SK-N-SH treated with all-trans-retinoic acid at 6 μM for 48 hours (cell line): ENCODE results near the gene SYT7.

Source experiments
- BACH2 ChIP-seq: fragments of 250-450 bp; sonication (Bioruptor Pico); IDR thresholded peaks from 2 replicates; pipeline ENCODE4 v1.9.0; 2021; ENCODE audit warnings: mild to moderate bottlenecking, borderline replicate concordance
- CSDC2 ChIP-seq: fragments of 250-450 bp; sonication (Bioruptor Pico); IDR thresholded peaks from 2 replicates; pipeline ENCODE4 v1.5.0; 2020; ENCODE audit warnings: mild to moderate bottlenecking, moderate library complexity
- GLIS3 ChIP-seq: fragments of 250-450 bp; sonication (Bioruptor Pico); IDR thresholded peaks from 2 replicates; pipeline ENCODE4 v1.5.0; 2020; ENCODE audit warnings: mild to moderate bottlenecking, moderate library complexity
- RARB ChIP-seq: fragments of 250-450 bp; sonication (Bioruptor Pico); IDR thresholded peaks from 2 replicates; pipeline ENCODE4 v1.8.0; 2021; ENCODE audit warnings: mild to moderate bottlenecking, moderate library complexity
- TOX ChIP-seq: fragments of 250-450 bp; sonication (Bioruptor Pico); IDR thresholded peaks from 2 replicates; pipeline ENCODE4 v1.8.0; 2021; ENCODE audit warnings: mild to moderate bottlenecking, moderate library complexity, borderline replicate concordance
- ZC3H10 ChIP-seq: fragments of 250-450 bp; sonication (Bioruptor Pico); IDR thresholded peaks from 2 replicates; pipeline ENCODE4 v1.5.1; 2021; ENCODE audit warnings: mild to moderate bottlenecking, moderate library complexity
- ZFP3 ChIP-seq: fragments of 250-450 bp; sonication (Bioruptor Pico); IDR thresholded peaks from 2 replicates; pipeline ENCODE4 v1.5.0; 2020; ENCODE audit warnings: mild to moderate bottlenecking, moderate library complexity
- ZNF70 ChIP-seq: fragments of 450-650 bp; formaldehyde crosslinking; IDR thresholded peaks from 2 replicates; pipeline ENCODE4 v1.5.0; 2020; ENCODE audit warnings: mild to moderate bottlenecking, moderate library complexity
- ZNF8 ChIP-seq: fragments of 450-650 bp; formaldehyde crosslinking; IDR thresholded peaks from 2 replicates; pipeline ENCODE4 v1.5.0; 2020; ENCODE audit warnings: mild to moderate bottlenecking, moderate library complexity
- TF ChIP-seq, protein P1 (sequence below): fragments of 250-450 bp; sonication (Bioruptor Pico); IDR thresholded peaks from 2 replicates; pipeline ENCODE4 v1.5.1; 2021; ENCODE audit warnings: mild to moderate bottlenecking, moderate library complexity
- TF ChIP-seq, protein P2 (sequence below): fragments of 250-450 bp; sonication (Bioruptor Pico); IDR thresholded peaks from 2 replicates; pipeline ENCODE4 v1.8.0; 2020; ENCODE audit warnings: mild to moderate bottlenecking, moderate library complexity, borderline replicate concordance
- TF ChIP-seq, protein P3 (sequence below): fragments of 250-450 bp; sonication (Bioruptor Pico); IDR thresholded peaks from 2 replicates; pipeline ENCODE4 v1.5.1; 2020; ENCODE audit warnings: low read depth, mild to moderate bottlenecking, moderate library complexity
- TF ChIP-seq, protein P4 (sequence below): fragments of 250-450 bp; sonication (Bioruptor Pico); IDR thresholded peaks from 2 replicates; pipeline ENCODE4 v1.5.0; 2020; ENCODE audit warnings: mild to moderate bottlenecking, moderate library complexity
- TF ChIP-seq, protein P5 (sequence below): fragments of 250-450 bp; sonication (Bioruptor Pico); IDR thresholded peaks from 2 replicates; pipeline ENCODE4 v1.8.0; 2021; ENCODE audit warnings: low read depth, mild to moderate bottlenecking, moderate library complexity, borderline replicate concordance

DNA sequence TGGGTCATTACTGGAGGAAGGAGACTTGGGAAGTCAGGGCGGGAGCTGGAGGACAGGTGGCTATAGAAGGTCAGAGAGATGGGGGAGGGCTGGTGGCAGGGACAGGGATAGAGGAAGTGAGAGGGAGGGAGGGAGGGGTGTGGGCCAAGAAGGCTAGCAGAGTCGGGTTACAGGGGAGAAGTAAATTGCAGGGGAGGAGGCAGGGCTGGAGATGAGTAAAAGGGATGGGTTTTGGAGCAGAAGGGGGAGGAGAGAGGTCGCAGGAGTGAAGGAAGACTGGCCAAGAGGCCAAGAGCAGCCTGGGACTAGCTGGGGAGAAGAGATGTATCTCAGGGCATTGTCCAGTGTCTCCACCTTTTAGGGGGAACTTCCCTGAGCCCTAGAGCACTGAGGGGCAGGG, 39.3 kb downstream of the SYT7 start:
- TF ChIP-seq, protein P1, sequence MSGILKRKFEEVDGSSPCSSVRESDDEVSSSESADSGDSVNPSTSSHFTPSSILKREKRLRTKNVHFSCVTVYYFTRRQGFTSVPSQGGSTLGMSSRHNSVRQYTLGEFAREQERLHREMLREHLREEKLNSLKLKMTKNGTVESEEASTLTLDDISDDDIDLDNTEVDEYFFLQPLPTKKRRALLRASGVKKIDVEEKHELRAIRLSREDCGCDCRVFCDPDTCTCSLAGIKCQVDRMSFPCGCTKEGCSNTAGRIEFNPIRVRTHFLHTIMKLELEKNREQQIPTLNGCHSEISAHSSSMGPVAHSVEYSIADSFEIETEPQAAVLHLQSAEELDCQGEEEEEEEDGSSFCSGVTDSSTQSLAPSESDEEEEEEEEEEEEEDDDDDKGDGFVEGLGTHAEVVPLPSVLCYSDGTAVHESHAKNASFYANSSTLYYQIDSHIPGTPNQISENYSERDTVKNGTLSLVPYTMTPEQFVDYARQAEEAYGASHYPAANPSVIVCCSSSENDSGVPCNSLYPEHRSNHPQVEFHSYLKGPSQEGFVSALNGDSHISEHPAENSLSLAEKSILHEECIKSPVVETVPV (CRISPR knock-in tag), result no peak
- TF ChIP-seq, protein P2, sequence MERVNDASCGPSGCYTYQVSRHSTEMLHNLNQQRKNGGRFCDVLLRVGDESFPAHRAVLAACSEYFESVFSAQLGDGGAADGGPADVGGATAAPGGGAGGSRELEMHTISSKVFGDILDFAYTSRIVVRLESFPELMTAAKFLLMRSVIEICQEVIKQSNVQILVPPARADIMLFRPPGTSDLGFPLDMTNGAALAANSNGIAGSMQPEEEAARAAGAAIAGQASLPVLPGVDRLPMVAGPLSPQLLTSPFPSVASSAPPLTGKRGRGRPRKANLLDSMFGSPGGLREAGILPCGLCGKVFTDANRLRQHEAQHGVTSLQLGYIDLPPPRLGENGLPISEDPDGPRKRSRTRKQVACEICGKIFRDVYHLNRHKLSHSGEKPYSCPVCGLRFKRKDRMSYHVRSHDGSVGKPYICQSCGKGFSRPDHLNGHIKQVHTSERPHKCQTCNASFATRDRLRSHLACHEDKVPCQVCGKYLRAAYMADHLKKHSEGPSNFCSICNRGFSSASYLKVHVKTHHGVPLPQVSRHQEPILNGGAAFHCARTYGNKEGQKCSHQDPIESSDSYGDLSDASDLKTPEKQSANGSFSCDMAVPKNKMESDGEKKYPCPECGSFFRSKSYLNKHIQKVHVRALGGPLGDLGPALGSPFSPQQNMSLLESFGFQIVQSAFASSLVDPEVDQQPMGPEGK (CRISPR knock-in tag), result no peak
- TF ChIP-seq, protein P3, sequence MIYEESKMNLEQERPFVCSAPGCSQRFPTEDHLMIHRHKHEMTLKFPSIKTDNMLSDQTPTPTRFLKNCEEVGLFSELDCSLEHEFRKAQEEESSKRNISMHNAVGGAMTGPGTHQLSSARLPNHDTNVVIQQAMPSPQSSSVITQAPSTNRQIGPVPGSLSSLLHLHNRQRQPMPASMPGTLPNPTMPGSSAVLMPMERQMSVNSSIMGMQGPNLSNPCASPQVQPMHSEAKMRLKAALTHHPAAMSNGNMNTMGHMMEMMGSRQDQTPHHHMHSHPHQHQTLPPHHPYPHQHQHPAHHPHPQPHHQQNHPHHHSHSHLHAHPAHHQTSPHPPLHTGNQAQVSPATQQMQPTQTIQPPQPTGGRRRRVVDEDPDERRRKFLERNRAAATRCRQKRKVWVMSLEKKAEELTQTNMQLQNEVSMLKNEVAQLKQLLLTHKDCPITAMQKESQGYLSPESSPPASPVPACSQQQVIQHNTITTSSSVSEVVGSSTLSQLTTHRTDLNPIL (CRISPR knock-in tag), result no peak
- no peak for TF ChIP-seq ZNF8 (CRISPR knock-in tag)
- TF ChIP-seq ZNF70 (CRISPR knock-in tag), result no peak
- no peak for TF ChIP-seq ZC3H10 (CRISPR knock-in tag)
- no peak for TF ChIP-seq CSDC2 (CRISPR knock-in tag)
- no peak for TF ChIP-seq TOX
- TF ChIP-seq BACH2, result no peak
- TF ChIP-seq, protein P4, sequence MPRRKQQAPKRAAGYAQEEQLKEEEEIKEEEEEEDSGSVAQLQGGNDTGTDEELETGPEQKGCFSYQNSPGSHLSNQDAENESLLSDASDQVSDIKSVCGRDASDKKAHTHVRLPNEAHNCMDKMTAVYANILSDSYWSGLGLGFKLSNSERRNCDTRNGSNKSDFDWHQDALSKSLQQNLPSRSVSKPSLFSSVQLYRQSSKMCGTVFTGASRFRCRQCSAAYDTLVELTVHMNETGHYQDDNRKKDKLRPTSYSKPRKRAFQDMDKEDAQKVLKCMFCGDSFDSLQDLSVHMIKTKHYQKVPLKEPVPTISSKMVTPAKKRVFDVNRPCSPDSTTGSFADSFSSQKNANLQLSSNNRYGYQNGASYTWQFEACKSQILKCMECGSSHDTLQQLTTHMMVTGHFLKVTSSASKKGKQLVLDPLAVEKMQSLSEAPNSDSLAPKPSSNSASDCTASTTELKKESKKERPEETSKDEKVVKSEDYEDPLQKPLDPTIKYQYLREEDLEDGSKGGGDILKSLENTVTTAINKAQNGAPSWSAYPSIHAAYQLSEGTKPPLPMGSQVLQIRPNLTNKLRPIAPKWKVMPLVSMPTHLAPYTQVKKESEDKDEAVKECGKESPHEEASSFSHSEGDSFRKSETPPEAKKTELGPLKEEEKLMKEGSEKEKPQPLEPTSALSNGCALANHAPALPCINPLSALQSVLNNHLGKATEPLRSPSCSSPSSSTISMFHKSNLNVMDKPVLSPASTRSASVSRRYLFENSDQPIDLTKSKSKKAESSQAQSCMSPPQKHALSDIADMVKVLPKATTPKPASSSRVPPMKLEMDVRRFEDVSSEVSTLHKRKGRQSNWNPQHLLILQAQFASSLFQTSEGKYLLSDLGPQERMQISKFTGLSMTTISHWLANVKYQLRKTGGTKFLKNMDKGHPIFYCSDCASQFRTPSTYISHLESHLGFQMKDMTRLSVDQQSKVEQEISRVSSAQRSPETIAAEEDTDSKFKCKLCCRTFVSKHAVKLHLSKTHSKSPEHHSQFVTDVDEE, result no peak
- TF ChIP-seq ZFP3, result no peak
- TF ChIP-seq RARB (CRISPR knock-in tag), result no peak
- no peak for TF ChIP-seq GLIS3 (CRISPR knock-in tag)
- TF ChIP-seq, protein P5, sequence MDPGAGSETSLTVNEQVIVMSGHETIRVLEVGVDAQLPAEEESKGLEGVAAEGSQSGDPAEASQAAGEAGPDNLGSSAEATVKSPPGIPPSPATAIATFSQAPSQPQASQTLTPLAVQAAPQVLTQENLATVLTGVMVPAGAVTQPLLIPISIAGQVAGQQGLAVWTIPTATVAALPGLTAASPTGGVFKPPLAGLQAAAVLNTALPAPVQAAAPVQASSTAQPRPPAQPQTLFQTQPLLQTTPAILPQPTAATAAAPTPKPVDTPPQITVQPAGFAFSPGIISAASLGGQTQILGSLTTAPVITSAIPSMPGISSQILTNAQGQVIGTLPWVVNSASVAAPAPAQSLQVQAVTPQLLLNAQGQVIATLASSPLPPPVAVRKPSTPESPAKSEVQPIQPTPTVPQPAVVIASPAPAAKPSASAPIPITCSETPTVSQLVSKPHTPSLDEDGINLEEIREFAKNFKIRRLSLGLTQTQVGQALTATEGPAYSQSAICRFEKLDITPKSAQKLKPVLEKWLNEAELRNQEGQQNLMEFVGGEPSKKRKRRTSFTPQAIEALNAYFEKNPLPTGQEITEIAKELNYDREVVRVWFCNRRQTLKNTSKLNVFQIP, result no peak
